Astrocyte (in vitro differentiated cells and primary cell): Measurements from ENCODE around the gene TUT7. TPM values are rescaled to one million over a fixed set of nuclear protein-coding genes. Genes with fewer than 3 reads are reported as not detected.

Experiments
- DNase-seq: peaks from one replicate; pipeline ENCODE4 v3.0.0-alpha.2; 2010; ENCODE audit warnings: low read depth
- FAIRE-seq: peaks from 2 replicates; lab custom pipeline; 2011; peaks lifted over from hg19 to GRCh38; lab: Jason Lieb, UNC
- H2AFZ ChIP-seq: 2 replicates; pipeline ENCODE4 v1.6.0; 2012; ENCODE audit warnings: low read depth, low read length, inconsistent platforms
- H3K27ac ChIP-seq: 2 replicates; pipeline ENCODE4 v1.5.1; 2011; ENCODE audit warnings: low read depth, low read length, inconsistent platforms
- H3K27me3 ChIP-seq: 2 replicates; pipeline ENCODE4 v1.6.0; 2011; ENCODE audit warnings: low read length, inconsistent platforms; ENCODE audit not compliant: insufficient read depth
- H3K36me3 ChIP-seq: 2 replicates; pipeline ENCODE4 v1.5.1; 2011; ENCODE audit warnings: low read length, inconsistent platforms; ENCODE audit not compliant: insufficient read depth
- H3K4me1 ChIP-seq: 2 replicates; pipeline ENCODE4 v1.5.1; 2011; ENCODE audit warnings: low read length, inconsistent platforms; ENCODE audit not compliant: insufficient read depth
- H3K4me2 ChIP-seq: 2 replicates; pipeline ENCODE4 v1.6.0; 2012; ENCODE audit warnings: low read length, inconsistent platforms
- H3K4me3 ChIP-seq: 2 replicates; pipeline ENCODE4 v1.5.1; 2011; ENCODE audit warnings: low read depth, mild to moderate bottlenecking, low read length, inconsistent platforms; ENCODE audit not compliant: insufficient read depth
- H3K79me2 ChIP-seq: 2 replicates; pipeline ENCODE4 v1.6.0; 2012; ENCODE audit warnings: mild to moderate bottlenecking, low read length, inconsistent platforms; ENCODE audit not compliant: insufficient read depth
- H3K9ac ChIP-seq: 2 replicates; pipeline ENCODE4 v1.6.0; 2012; ENCODE audit warnings: mild to moderate bottlenecking, low read length, inconsistent platforms
- H3K9me3 ChIP-seq: 2 replicates; pipeline ENCODE4 v1.5.1; 2012; ENCODE audit warnings: low read depth, mild to moderate bottlenecking, low read length, inconsistent platforms; ENCODE audit not compliant: insufficient read depth
- H4K20me1 ChIP-seq: 2 replicates; pipeline ENCODE4 v1.6.0; 2012; ENCODE audit warnings: low read length, inconsistent platforms; ENCODE audit not compliant: insufficient read depth
- H3K27ac Mint-ChIP-seq: one replicate; pipeline ENCODE4 v1.8.0; 2021; ENCODE audit warnings: mild to moderate bottlenecking, mixed read lengths; ENCODE audit not compliant: unreplicated experiment
- H3K27me3 Mint-ChIP-seq: one replicate; pipeline ENCODE4 v1.8.0; 2021; ENCODE audit warnings: low read depth, mixed read lengths; ENCODE audit not compliant: unreplicated experiment
- H3K36me3 Mint-ChIP-seq: one replicate; pipeline ENCODE4 v1.8.0; 2021; ENCODE audit warnings: low read depth, mixed read lengths; ENCODE audit not compliant: unreplicated experiment
- H3K4me1 Mint-ChIP-seq: one replicate; pipeline ENCODE4 v1.8.0; 2021; ENCODE audit warnings: low read depth, mixed read lengths; ENCODE audit not compliant: unreplicated experiment
- H3K4me3 Mint-ChIP-seq: one replicate; pipeline ENCODE4 v1.8.0; 2021; ENCODE audit warnings: mild to moderate bottlenecking, moderate library complexity, mixed read lengths; ENCODE audit not compliant: unreplicated experiment
- H3K9me3 Mint-ChIP-seq: one replicate; pipeline ENCODE4 v1.8.0; 2021; ENCODE audit warnings: mild to moderate bottlenecking, mixed read lengths; ENCODE audit not compliant: unreplicated experiment
- CTCF ChIP-seq: IDR thresholded peaks from 2 replicates; pipeline ENCODE4 v1.5.1; 2011; ENCODE audit warnings: low read depth, mild to moderate bottlenecking, inconsistent platforms, low read length, moderate library complexity; ENCODE audit not compliant: insufficient read depth
- EZH2 ChIP-seq: IDR thresholded peaks from 2 replicates; pipeline ENCODE4 v1.6.1; 2012; ENCODE audit warnings: mild to moderate bottlenecking, low read length, inconsistent platforms; ENCODE audit not compliant: insufficient read depth
- total RNA-seq: library from RNA; stranded (reverse); gene quantifications from 2 replicates; pipeline ENCODE4 v1.2.1, GENCODE V29; 2021

The TUT7 gene
- total RNA-seq, 1 donor from 2014 or later, result 24.8 TPM

- peaks cover 3% of the 10 kb centered on the region for H3K36me3 Mint-ChIP-seq
Measured at GRCh38 chr9:86285261-86285660, 68.9 kb downstream of the TUT7 start.

GRCh38 chr9:86282979-86283535 is 71.2 kb downstream of the TUT7 start:
- H3K27ac Mint-ChIP-seq, result peak overlapping the region; percentile 97
- Histone ChIP-seq H3K27me3 (no peaks in the 10 kb centered on the region), H3K4me1 (peaks cover 12% of the 10 kb centered on the region), H3K9ac (peak overlapping the region; percentile 97), H3K27ac (peak overlapping the region; percentile 95), H2AFZ (peak overlapping the region; percentile 75), H3K9me3 (no peaks in the 10 kb centered on the region), H4K20me1 (peaks cover 20% of the 10 kb centered on the region), H3K36me3 (peaks cover 7% of the 10 kb centered on the region), H3K4me2 (peak overlapping the region; percentile 89), H3K79me2 (peaks cover 40% of the 10 kb centered on the region), H3K4me3 (peak overlapping the region; percentile 90)
- FAIRE-seq, result no peak
- H3K4me3 Mint-ChIP-seq, result peak overlapping the region; percentile 92
- no peaks in the 10 kb centered on the region for H3K9me3 Mint-ChIP-seq
- H3K4me1 Mint-ChIP-seq, result peaks cover 13% of the 10 kb centered on the region
- DNase-seq, result peak; percentile 89
- TF ChIP-seq CTCF (no peak), EZH2 (no peak)
- no peaks in the 10 kb centered on the region for H3K27me3 Mint-ChIP-seq
- peaks cover 3% of the 10 kb centered on the region for H3K36me3 Mint-ChIP-seq

More at GRCh38 chr9:86285261-86285660, 68.9 kb downstream of the TUT7 start:
- Histone ChIP-seq H3K79me2 (peaks cover 18% of the 10 kb centered on the region), H3K4me1 (peaks cover 7% of the 10 kb centered on the region), H3K4me3 (no peak overlapping the region), H3K27ac (no peak overlapping the region), H2AFZ (no peak overlapping the region), H3K9me3 (no peaks in the 10 kb centered on the region), H3K27me3 (no peaks in the 10 kb centered on the region), H4K20me1 (peaks cover 5% of the 10 kb centered on the region), H3K9ac (no peak overlapping the region), H3K36me3 (peaks cover 3% of the 10 kb centered on the region), H3K4me2 (no peak overlapping the region)
- H3K27ac Mint-ChIP-seq, result no peak overlapping the region
- no peaks in the 10 kb centered on the region for H3K27me3 Mint-ChIP-seq
- no peak for DNase-seq
- no peaks in the 10 kb centered on the region for H3K9me3 Mint-ChIP-seq
- TF ChIP-seq CTCF (no peak), EZH2 (no peak)
- no peak for FAIRE-seq
- H3K4me1 Mint-ChIP-seq, result peaks cover 9% of the 10 kb centered on the region
- H3K4me3 Mint-ChIP-seq, result no peak overlapping the region
